NCI-H1930 (cell line): ENCODE results near the gene BRD3OS.

Experiments used
- DNase-seq, 2 experiments: peaks; one replicate each; lab custom pipeline; 2025; lab: John Stamatoyannopoulos, UW

BRD3OS gene

DNA sequence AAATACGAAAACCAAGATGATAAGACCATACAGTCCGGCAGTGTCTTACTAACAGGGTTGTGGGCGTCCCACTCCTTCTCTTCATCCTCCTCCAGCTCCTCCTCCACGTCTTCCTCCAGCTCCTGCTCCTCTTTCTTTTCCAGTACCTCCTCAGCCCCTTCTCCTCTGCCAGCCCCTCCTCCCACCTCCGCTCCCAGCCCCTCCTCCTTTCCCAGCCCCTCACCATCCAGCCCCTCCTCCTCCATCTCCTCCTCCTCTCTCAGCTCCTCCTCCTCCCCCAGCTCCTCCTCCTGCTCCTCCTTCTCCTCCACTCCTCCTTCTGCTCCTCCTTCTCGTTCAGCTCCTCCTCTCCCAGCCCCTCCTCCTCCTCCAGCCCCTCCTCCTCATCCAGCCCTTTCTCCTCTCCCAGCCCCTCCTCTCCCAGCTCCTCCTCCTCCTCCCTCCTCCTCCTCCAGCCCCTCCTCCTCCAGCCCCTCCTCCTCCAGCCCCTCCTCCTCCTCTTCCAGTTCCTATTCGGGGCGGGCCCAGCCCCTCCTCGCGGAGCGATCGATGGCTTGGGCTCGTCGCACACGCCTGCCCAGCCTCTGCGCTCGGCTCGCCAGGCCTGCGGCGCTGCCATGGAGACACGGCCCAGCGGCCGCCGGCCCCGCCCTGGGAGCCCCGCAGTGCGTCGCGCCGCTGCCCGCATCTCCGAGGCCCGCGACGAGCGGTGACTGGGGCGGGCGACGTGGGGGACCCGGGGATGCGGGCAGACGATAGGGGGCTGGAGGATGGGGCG lies at the start of gene BRD3OS:
BRD3OS (plus strand) TSS at position 654 of the 778 bp plus-strand sequence. CDS start 1,267 bp downstream, outside the sequence.
- peak; percentile 95 to 97 for DNase-seq

DNA sequence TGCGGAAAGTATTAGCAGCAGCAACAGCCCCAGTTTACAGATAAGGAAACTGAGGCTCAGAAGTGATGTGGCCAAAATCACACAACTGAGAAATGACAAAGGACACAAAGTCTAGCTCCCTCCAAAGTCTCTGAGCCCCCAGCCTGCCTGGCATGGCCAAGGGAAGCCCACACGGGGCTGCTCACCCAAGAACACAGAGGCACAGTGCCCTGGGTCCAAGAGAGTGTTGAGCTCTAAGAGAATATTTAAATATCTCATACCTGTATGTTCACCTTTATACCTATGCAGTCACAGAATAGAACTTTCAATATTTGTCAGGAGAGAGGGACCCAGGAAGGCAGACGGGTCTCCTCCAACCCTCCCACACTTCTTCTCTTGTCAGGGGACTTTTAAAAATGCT lies 49.8 kb upstream of the BRD3OS start:
- no peak for DNase-seq

DNA sequence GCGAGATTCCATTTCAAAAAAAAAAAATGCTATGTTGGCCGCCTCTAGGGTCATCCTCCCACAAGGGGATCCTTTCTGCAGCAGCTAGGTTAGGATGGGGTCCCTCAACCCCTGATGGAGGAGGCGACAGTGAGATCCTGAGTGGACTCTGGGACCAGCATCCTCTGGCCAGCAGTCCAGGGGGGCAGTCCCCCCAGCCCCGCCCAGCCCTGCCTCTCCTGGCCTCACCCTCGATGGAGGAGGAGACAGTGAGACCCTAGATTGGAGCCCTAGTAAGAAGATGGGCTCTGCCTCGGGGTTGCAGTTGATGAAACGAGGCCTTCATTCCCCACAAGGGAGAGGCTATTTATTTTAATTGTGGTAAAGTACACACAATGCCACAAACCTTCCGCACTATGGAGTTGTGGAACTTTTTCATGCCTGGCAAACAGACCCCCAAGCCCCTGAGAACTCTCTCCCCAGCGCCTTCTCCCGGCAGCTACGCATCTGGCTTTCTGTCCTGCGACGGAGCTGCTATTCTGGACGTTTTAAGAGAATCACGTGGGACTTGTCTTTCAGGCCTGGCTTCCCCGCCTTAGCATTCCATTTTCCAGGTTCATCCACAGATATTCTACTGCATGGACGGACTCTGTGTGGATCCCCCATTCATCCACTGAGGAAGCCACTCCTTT lies 49.0 kb upstream of the BRD3OS start:
- DNase-seq = no peak

DNA sequence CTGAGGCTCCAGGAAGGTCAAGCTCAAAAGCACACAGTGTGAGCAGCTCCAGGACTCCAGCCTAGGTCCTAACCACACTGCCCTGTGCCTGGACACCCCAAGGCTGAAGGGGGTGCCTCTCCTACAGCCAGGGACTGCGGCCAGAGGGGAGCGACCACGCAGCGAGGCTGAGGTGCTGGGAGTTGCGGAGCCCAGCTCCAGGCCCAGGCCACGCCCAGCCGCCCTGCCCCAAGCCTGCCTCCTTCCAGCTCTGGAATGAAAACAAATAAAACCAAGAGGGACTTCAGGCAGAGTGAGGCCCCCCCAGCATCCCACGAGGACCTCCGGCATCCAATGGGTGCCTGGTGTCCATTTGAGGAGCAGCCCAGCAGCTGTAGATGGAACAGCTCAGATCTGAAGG lies 48.4 kb upstream of the BRD3OS start:
- DNase-seq = no peak

GRCh38 chr9:133977421-133978201 lies 47.7 kb upstream of the BRD3OS start:
- DNase-seq = no peak

- DNase-seq = no peak
Measured at GRCh38 chr9:133978226-133978898, 46.9 kb upstream of the BRD3OS start.

- DNase-seq = no peak
Measured at GRCh38 chr9:133978899-133979272, 46.4 kb upstream of the BRD3OS start.

- no peak for DNase-seq
Measured at GRCh38 chr9:133979273-133979920, 45.9 kb upstream of the BRD3OS start.

- DNase-seq = no peak
Measured at GRCh38 chr9:133979921-133980863, 45.1 kb upstream of the BRD3OS start.

DNA sequence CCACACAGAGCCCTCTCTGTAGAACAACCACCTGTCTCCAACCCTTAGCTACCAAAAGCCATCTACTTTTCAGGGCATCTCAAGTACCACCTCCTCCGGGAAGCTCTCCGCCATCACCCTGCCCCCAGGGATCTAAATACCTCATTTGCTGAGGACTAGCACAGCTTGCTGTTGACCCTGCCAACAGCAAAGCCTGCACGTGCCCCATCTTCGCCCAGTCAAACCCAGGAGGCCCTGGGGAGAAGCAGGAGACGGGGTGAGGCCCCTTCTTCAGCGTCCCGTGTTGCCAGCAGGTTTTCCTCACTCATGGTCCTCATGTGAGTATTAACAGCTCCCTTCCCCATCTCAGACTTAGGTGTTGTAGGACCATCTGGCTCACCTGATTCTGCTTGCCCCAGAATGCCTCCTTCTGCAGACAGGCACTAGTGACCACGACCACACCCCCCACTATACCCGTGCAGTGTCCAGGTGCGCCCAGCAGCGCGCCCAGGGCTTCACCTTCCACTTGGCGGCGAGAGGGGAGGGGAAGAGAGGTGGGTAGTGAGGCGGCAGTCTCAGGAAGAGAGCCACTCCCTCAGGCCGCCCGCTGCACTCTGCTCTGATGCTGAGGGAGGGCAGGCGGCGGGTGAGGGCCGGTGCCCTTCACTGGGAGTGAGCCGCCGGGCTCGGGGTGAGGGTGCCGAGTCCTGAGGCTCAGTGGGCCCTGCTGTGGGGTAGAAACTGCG lies 44.3 kb upstream of the BRD3OS start:
- DNase-seq = no peak

DNA sequence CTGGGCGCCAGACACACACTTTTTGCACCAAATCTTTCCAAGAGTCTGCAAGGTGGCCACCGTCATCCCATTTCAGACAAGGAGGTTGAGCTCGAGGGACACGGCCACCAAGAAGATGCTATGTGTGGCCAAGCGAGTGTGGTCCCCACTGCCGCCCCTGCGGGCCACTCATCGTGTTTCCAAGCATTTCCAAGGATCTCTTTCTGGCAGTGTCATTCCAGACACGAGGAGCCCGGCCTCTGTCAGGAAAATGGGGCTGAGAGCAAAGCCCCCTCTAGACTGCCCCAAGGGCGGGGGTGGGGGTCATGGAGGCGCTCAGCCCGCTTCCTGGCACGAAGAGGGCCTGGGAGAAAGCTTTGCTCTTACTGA lies 43.7 kb upstream of the BRD3OS start:
- no peak for DNase-seq

- DNase-seq = no peak
Measured at GRCh38 chr9:133981958-133982681, 43.2 kb upstream of the BRD3OS start.

- no peak for DNase-seq
Measured at GRCh38 chr9:133982971-133983720, 42.1 kb upstream of the BRD3OS start.

DNA sequence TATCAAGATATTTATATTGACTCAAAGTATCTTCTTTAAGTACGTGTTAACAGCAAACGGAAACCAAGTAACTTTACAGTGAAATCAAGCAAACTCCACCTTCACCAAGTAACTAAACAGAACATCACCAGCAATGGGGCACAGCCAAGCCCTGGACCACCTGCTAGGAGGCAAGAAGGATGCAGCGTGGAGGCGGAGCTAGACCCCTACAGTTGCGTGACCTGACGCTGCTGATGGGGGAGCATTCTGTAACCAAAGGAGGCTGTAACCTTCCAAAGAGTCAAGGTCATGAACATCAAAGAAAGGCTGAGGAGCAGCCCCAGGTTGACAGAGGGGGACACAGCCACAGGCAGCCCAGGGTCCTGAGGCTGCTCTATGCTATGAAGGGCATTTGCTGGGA lies 39.2 kb upstream of the BRD3OS start:
- DNase-seq = no peak

- DNase-seq = no peak
Measured at GRCh38 chr9:133986774-133987445, 38.4 kb upstream of the BRD3OS start.

- no peak for DNase-seq
Measured at GRCh38 chr9:133987446-133987788, 37.9 kb upstream of the BRD3OS start.

DNA sequence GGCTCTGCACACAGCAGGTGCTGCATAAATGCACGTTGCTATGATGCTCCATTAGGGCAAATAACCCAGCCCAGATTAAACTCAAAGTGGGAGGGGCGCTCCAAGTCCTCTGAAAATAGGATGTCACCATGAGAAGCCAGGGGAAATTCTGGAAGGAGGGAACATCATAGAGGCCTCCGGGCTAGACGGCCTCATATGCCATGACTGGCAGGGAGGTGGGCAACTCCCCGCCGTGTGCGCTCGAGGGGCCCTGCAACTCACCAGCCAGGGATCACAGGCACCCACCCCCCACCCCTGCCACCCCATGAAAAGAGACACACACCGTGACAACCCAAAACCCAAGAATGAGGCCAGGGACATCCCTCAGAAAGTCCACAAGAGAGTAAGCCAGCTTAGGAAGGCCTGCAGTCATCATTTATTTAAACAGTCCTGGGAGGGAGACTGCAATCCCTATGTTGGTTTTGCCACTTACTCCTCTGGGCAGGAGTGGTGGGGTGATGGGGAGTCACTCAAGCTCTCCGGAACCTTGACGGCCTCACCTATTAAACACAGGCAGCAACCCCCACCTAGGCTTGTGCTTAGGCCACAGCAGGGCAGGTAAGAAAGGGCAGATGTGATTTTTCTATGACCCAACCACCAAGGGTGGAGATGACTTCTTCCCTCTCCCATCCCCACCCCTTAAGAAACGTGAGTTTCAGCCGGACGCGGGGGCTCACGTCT lies 37.2 kb upstream of the BRD3OS start:
- DNase-seq = no peak
